ENCODE results near the gene GDF2.

DNA sequence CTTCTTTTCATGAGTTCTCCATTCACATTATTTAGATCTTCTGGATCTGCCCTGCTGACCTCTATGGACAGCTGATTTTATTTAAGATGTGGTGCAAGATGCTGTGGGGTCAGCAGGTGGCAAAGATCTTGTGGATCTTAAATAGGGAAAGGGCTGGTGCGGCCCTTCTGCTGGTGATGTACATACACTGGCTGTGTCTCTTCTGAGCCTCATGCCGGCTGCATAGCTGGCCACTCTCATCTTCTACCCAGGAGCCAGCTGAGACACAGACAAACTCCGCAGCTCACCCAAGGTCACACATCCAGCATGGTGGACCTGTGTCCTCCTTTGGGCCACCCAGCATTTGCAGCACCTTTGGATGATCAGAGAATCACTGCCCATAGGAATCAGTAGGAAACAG, 35.7 kb downstream of the GDF2 start:
- TF ChIP-seq CTCF (IDR thresholded peaks at IDR 0.05) (no peak), POLR2A (IDR thresholded peaks at IDR 0.05) (no peak)

Measured in thyroid gland (tissue), 4 donors.